RWPE2 (cell line): ENCODE results near the gene CDK5RAP3.

ENCODE experiments used
- ATAC-seq: fragments of 200-7000 bp; cut with Tn5 transposase; 3 replicates; pipeline ENCODE4 v1.9.1; 2021; ENCODE audit warnings: low read depth
- DNase-seq: peaks from one replicate; pipeline ENCODE4 v3.0.0-alpha.2; 2020; ENCODE audit warnings: low spot score
- H3K27ac ChIP-seq: fragments of 450-650 bp; 2 replicates; pipeline ENCODE4 v1.5.1; 2017; ENCODE audit warnings: mild to moderate bottlenecking; ENCODE audit not compliant: poor library complexity, severe bottlenecking
- H3K27me3 ChIP-seq: fragments of 250-450 bp; sonication (Bioruptor Pico); 2 replicates; pipeline ENCODE4 v1.5.1; 2021; ENCODE audit warnings: mild to moderate bottlenecking, moderate library complexity; ENCODE audit not compliant: insufficient read depth, poor library complexity, severe bottlenecking
- H3K36me3 ChIP-seq: fragments of 250-450 bp; sonication (Bioruptor Pico); 2 replicates; pipeline ENCODE4 v1.5.1; 2020; ENCODE audit warnings: low read depth, mild to moderate bottlenecking, moderate library complexity
- H3K4me1 ChIP-seq: fragments of 250-450 bp; sonication (Bioruptor Pico); 2 replicates; pipeline ENCODE4 v1.5.1; 2021; ENCODE audit warnings: mild to moderate bottlenecking, moderate library complexity; ENCODE audit not compliant: insufficient read depth, poor library complexity, severe bottlenecking
- H3K4me3 ChIP-seq: fragments of 250-450 bp; sonication (Bioruptor Pico); 2 replicates; pipeline ENCODE4 v1.5.1; 2021; ENCODE audit warnings: mild to moderate bottlenecking, moderate library complexity; ENCODE audit not compliant: severe bottlenecking
- H3K9me3 ChIP-seq: fragments of 250-450 bp; sonication (Bioruptor Pico); 2 replicates; pipeline ENCODE4 v1.5.1; 2021; ENCODE audit warnings: mild to moderate bottlenecking, moderate library complexity; ENCODE audit not compliant: severe bottlenecking
- CTCF ChIP-seq: fragments of 450-650 bp; IDR thresholded peaks from one replicate; pipeline ENCODE4 v1.5.1; 2017; ENCODE audit warnings: mild to moderate bottlenecking, moderate library complexity; ENCODE audit not compliant: poor library complexity, severe bottlenecking

Gene CDK5RAP3

GRCh38 chr17:47992216-47992615 is 21.3 kb downstream of the CDK5RAP3 start:
- no peak overlapping the region for H3K4me3 ChIP-seq
- DNase-seq (no peak), ATAC-seq (no peak)
- no peaks in the 10 kb centered on the region for H3K36me3 ChIP-seq
- H3K9me3 ChIP-seq, result no peaks in the 10 kb centered on the region
- H3K4me1 ChIP-seq, result no peaks in the 10 kb centered on the region
- H3K27ac ChIP-seq, result no peak overlapping the region
- TF ChIP-seq CTCF, result no peak
- no peaks in the 10 kb centered on the region for H3K27me3 ChIP-seq

GRCh38 chr17:47993031-47993564 is 22.2 kb downstream of the CDK5RAP3 start:
- no peaks in the 10 kb centered on the region for H3K27me3 ChIP-seq
- H3K4me1 ChIP-seq, result no peaks in the 10 kb centered on the region
- TF ChIP-seq CTCF, result no peak
- H3K9me3 ChIP-seq, result no peaks in the 10 kb centered on the region
- no peaks in the 10 kb centered on the region for H3K36me3 ChIP-seq
- H3K4me3 ChIP-seq, result no peak overlapping the region
- H3K27ac ChIP-seq, result no peak overlapping the region
- DNase-seq, result no peak
- ATAC-seq, result no peak

- Histone ChIP-seq H3K4me3 (no peak overlapping the region), H3K36me3 (no peaks in the 10 kb centered on the region), H3K27ac (no peak overlapping the region), H3K9me3 (no peaks in the 10 kb centered on the region), H3K27me3 (no peaks in the 10 kb centered on the region), H3K4me1 (no peaks in the 10 kb centered on the region)
- ATAC-seq (no peak), DNase-seq (no peak)
- TF ChIP-seq CTCF, result no peak
Observed at GRCh38 chr17:47993964-47994363, 23.1 kb downstream of the CDK5RAP3 start.

GRCh38 chr17:47994724-47995123 is 23.8 kb downstream of the CDK5RAP3 start:
- Histone ChIP-seq H3K27me3 (no peaks in the 10 kb centered on the region), H3K4me1 (no peaks in the 10 kb centered on the region), H3K4me3 (no peak overlapping the region), H3K27ac (no peak overlapping the region), H3K9me3 (no peaks in the 10 kb centered on the region), H3K36me3 (no peaks in the 10 kb centered on the region)
- TF ChIP-seq CTCF, result no peak
- no peak for ATAC-seq
- no peak for DNase-seq

GRCh38 chr17:47995241-47995935 is 24.5 kb downstream of the CDK5RAP3 start:
- Histone ChIP-seq H3K4me3 (no peak overlapping the region), H3K9me3 (no peaks in the 10 kb centered on the region), H3K27me3 (no peaks in the 10 kb centered on the region), H3K36me3 (no peaks in the 10 kb centered on the region), H3K4me1 (no peaks in the 10 kb centered on the region), H3K27ac (no peak overlapping the region)
- DNase-seq (no peak), ATAC-seq (no peak)
- TF ChIP-seq CTCF, result no peak
